Iris pigment epithelial cell (primary cell): ENCODE measurements around the gene SART3.
"Not testable (repeated sequence)": the region's sequence is repeated elsewhere in the genome, so short reads cannot be mapped to it uniquely, and the experiment has no call there.

Experiments used
- DNase-seq: peaks from one replicate; pipeline ENCODE4 v3.0.0-alpha.2; 2011; ENCODE audit warnings: low read depth

Gene SART3

GRCh38 chr12:108596854-108597558 is 36.0 kb upstream of the SART3 start:
- DNase-seq: no peak

GRCh38 chr12:108595711-108596647 is 35.0 kb upstream of the SART3 start:
- DNase-seq: no peak

DNA sequence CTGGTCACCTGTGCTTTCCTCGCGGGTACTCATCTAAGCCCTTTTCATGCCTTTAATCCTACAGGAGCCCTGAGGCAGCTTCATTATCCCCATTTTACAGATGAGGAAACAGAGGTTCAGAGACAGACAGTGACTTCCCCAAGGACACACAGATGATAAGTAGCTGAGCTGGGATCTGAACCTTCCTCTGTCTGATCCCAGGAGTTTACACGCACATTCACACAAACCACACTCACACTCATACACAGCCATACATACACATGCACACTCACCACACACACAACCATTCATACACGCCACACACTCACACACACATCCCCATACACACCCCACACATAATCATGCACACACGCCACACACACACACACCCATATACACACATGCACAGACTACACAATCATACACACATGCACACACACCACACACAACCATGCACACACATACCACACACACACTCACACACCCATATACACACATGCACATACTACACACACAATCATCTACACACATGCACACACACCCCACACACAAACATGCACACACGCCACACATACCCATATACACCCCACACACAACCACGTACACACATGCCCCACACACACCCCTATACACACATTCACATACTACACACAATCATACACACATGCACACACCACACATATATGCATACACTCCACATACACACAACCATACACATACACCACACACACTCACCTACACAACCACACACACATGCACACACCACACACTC is 34.2 kb upstream of the SART3 start:
- no peak for DNase-seq

GRCh38 chr12:108594323-108594903 is 33.4 kb upstream of the SART3 start:
- DNase-seq: no peak

GRCh38 chr12:108592033-108592909 is 31.3 kb upstream of the SART3 start:
- DNase-seq: no peak

DNA sequence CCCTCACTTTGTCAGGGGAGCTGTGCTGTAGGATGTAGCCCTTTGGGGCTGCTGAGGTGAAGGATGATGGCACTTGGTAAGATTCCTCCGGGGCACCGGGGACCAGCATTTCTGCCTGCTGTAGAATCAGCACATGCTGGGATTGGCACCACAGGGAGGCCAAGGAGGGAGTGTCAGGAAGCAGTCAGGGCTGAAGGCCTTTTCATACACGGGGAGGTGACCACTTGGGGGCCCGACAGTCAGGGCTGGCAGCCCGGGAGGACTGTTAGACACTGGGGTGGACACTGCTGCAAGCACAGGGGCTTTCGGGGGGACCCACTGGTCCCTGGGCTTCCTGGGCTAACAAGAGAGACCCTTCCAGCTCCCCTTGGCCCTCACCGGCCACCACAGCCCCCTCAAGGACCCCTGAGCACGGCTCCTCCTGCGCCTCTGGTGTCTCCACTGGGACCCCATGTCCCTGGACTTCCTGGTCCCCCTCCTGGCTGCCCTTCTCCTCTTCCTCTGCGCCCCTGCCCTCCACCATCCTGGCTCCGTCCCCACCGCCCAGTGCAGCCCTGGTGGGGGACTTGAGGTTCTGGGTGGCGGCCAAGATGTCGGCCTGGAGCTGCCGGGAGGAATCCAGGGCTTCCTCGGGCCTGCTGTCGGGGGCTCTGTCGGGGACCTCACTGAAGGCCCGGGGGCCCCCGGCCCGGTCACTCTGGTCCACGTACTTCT is 30.5 kb upstream of the SART3 start:
- no peak for DNase-seq

DNA sequence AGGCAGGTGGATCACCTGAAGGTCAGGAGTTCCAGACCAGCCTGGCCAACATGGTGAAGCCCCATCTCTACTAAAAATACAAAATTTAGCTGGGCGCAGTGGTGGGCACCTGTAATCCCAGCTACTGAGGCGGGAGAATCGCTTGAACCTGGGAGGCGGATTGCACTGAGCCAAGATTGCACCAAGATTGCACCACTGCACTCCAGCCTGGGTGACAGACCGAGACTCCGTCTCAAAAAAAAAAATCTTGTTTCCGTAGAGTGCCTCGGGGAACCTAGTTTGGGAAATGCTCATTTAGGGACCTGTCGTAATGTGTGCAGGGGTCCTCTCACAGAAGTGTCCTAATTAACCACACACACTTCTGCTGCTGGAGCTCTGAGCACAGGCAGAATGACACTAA is 29.5 kb upstream of the SART3 start:
- not testable (repeated sequence) for DNase-seq

GRCh38 chr12:108589840-108590229 is 28.9 kb upstream of the SART3 start:
- no peak for DNase-seq

- no peak for DNase-seq
Measured at GRCh38 chr12:108589028-108589839, 28.3 kb upstream of the SART3 start.

- DNase-seq: no peak
Measured at GRCh38 chr12:108587826-108588225, 26.9 kb upstream of the SART3 start.

GRCh38 chr12:108586306-108586705 is 25.3 kb upstream of the SART3 start:
- DNase-seq: no peak

DNA sequence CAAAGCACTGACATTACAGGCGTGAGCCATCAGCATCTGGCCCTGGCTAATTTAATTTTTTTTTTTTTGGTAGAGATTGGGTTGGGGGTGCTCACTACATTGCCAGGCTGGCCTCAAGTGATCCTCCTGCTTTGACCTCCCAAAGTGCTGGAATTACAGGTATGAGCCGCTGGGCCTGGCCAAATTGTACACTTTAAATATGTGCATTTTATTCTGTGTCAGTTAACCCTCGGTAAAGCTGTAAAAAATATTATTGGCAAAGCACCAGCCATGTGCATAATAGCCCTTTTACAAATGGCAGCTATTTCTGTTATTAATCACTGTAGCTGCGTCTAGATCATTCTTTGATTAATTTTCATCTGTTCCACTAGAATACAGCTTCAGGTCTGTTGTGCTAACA is 24.9 kb upstream of the SART3 start:
- DNase-seq: no peak

- DNase-seq: no peak
Measured at GRCh38 chr12:108584456-108585065, 23.6 kb upstream of the SART3 start.

DNA sequence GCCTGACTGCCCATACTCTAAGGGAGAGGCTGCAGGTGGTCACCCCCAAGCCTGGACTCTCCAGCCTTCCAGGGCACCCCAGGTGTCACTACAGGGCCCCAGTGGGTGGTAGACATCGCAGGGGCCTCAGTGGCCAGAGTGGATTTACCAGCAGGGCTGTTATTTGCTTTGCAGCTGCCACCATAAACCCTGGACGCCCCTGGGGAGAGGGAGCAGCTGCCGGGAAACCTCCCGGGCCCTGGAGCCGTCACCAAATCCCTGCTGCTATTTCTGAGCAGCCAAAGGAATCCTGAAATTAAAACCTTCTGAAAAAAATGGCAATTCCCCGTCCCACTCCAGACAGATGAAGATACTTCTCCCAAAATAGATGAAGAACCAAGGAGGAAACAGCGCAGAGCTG is 23.0 kb upstream of the SART3 start:
- no peak for DNase-seq

DNA sequence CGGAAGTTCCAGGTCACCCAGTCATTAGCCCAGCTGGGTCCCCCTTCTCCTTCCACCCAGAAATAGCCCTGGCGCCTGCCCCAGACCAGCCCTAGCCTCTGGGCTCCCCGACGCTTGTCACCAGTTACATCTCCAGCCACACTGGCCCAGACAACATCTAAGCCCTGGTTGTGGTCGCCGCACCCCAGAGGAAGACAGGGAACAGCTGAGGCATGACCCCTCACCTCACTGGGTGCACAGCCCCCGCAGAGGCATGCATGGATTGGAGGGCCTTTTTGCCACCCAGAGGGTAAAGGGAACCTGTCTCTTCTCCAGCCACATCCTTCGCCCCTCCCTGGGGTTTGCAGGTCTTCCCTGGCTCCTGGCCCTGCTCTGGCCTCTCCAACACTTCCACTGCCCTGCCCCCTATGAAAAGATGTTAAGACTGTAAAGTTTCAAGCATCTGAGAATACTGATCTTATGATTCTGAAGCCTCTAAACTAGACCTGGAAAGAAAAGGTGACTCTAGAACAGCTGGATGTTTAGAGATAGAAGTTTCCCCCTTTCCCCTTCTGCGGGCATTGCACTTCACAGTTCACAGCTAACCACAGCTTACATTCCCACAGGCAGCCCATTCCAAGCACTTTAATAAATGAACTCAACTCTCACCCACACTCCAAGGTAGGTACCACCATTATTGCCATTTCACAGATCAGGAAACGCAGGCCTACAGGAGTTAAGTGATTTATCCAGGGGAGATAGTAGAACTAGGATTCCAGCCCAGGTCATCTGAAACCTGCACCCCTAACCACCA is 22.2 kb upstream of the SART3 start:
- no peak for DNase-seq

DNA sequence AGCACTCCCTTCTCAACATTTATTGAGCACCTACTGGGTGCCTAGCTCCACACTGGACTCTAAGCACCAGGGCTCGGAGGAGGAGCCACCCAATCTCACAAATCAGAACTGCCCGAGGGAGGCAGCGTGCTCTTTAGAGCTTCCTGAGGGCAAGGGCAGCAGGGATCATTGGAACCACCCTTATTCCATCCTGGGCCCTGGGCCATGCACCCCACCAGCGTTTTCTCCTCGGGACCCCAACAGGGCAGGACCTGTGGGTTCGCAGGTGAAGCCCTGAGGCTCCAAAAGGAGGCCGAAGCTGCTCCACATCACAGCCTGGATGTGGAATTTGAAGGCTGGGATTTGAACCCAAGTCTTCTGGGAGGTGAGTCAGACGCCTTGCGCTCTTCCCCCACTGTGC is 21.5 kb upstream of the SART3 start:
- DNase-seq: no peak

- DNase-seq: no peak
Measured at GRCh38 chr12:108581311-108582227, 20.6 kb upstream of the SART3 start.
